ENCODE measurements around the gene GPRASP3.
"Not testable (repeated sequence)": the region's sequence is repeated elsewhere in the genome, so short reads cannot be mapped to it uniquely, and the experiment has no call there.

Gene GPRASP3

GRCh38 chrX:102720237-102721168, at the start of gene GPRASP3:
Gene GPRASP3, plus strand, starts transcription at chrX:102720743. Its CDS starts 28,253 bp downstream, at chrX:102748996.
- peak; percentile 79 for DNase-seq (ENCODE audit: low spot score)

DNA sequence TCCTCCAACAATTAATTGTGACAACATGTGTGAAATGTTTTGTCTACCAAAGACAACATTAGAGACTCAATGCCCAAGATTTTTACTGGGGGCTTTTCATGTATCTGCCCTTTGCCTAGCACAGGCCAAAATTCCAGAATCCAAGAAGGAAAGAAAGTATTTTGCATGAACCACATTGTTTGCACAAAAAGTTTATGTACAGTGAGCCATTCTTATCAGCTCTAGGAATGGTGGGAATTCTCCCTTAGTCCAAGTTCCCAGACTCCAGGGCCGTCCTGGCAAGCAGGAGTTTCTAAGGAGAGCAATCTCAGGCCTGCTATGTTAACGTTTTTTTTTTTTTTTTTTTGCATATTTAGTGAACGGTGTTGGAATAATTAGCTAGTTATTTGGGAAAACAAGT, 47.7 kb upstream of the GPRASP3 start:
- DNase-seq (ENCODE audit: low spot score): no peak

DNA sequence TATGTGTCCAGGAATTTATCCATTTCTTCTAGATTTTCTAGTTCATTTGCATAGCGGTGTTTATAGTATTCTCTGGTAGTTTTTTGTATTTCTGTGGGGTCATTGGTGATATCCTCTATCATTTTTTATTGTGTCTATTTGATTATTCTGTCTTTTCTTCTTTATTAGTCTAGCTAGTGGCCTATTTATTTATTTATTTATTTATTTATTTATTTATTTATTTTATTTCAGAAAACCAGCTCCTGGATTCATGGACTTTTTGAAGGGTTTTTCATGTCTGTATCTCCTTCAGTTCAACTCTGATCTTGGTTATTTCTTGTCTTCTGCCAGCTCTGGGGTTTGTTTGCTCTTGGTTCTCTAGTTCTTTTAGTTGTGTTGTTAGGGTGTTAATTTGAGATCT, 43.1 kb upstream of the GPRASP3 start:
- DNase-seq (ENCODE audit: low spot score): not testable (repeated sequence)

DNA sequence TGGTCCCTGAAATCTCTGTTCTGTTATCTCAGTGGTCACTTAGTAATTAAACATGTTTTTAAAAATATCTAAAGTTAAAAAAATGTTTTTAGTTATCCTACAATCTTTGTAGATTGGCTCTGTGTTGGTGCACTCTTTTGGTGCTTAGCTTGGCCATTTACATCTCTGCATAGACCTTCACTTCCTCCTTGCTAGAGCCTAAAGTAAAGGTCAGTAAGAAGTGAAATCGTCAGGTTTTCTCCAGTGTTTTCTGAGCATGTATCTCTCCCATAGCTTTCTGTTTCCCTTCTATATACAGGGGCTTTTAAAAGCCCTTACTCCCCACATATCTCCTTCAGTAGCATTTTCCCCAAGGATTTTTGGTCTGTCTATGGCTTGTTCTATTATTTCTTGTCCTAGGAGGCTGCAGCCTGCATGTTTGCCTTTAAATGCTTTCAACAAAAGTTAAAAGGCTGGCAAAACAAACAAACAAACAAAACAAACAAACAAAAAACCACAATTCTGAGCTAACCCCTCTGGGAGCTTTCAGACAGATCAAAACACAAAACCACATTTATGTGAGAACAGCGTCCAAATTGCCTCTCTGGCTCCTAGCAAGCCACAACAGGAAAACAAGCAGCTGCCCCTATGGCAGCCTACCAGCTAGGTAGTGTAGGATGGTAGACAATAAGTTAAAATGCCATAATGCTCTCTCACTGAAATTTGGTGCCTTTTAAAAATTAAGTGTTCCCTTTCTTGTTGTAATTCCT, 35.6 kb upstream of the GPRASP3 start:
- DNase-seq (ENCODE audit: low spot score): no peak

- no peak for DNase-seq (ENCODE audit: low spot score)
These were observed 25.8 kb upstream of the GPRASP3 start for GRCh38 chrX:102694749-102695148.

GRCh38 chrX:102696306-102696705, 24.2 kb upstream of the GPRASP3 start:
- no peak for DNase-seq (ENCODE audit: low spot score)

DNA sequence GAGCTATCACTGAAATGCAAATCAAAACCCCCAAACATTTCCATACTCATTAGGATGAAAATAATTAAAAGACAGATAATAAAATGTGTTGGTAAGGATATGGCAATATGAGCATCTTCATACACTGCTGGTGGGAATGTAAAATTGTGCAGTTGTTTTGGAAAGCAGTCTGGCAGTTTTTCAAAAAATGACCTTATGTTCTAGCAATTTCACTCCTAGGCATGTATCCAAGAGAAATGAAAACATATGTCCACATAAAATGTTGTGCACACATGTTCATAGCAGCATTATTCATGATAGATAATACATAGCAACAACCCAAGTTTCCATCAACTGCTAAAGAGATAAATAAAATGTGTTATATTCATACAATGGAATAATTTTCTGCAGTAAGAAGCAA, 23.0 kb upstream of the GPRASP3 start:
- no peak for DNase-seq (ENCODE audit: low spot score)

GRCh38 chrX:102708900-102709299, 11.6 kb upstream of the GPRASP3 start:
- no peak for DNase-seq (ENCODE audit: low spot score)

- no peak for DNase-seq (ENCODE audit: low spot score)
These were observed 8.7 kb upstream of the GPRASP3 start for GRCh38 chrX:102711872-102712215.

DNA sequence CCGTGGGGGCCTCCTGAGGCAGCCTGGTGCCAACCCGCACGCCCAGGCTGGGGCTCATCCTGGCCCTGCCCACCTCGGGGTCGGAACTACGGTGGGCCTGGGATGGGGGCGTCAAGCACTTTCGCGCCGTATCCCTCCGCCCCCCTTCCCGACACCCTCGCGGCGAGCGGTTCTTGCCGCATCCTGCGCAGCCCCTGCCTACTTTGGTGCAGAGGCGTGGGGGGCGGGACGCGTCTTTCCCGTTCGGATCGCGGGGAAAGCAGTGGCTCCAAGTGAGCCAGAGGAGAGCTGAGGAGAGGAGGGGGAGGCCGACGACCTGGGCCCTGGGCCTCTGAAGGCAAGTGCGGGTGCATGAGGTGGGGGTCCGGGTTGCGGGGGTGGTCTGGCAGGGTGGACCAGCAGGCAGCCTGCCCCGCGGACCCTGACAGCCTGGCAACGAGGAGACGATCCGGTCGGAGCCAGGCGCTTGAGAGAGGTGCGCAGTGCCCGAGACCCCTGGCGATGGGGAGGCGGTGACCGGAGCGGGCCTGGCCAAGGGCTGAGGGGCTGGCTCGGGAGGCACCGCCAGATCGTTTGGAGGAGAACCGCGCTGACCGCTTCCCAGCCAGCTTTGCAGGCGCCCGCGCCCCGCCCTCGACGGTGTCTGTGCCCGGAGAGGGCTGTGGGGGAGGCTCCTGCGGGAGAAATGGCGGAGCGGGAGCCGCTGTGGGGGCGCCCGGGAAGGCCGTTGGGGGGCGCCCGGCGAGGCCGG, 8.2 kb upstream of the GPRASP3 start, which contains the start of gene GPRASP2:
Gene GPRASP2 (plus strand): TSS at position 233 of the 751 bp plus-strand sequence. CDS start 2,422 bp downstream, outside the sequence.
- peak; percentile 55 for DNase-seq (ENCODE audit: low spot score)

DNA sequence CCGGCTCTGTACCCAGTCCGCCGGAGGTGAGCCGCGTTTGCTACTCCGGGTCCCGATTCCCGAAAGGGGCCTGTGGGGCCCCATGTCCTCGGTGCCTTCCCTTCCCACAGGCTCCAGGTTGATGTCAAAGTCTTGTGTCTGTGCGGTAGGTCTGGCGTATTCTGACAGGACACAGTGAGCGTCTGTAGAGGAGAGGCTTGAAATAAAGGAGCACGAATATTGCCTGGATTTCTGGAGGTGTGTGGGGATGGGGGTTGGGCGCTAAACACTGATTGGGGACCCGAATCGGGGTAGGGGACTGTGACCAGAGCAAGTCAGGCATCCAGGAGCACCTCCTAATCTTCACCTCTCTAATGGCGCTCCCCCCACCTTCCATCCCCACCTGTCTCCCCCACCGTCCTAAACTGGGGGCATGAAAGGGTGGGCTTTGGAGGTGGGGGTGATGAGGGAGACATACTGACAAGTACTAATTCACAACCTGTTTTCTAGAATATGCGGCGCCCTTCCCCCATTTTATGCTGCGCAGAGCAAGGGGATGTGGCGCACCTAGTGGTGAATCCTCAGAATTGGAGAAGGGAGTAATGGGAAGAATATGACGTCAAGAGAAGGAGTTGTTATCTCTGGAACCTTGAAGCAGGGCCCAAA, 7.4 kb upstream of the GPRASP3 start:
- DNase-seq (ENCODE audit: low spot score): peak; percentile 54

DNA sequence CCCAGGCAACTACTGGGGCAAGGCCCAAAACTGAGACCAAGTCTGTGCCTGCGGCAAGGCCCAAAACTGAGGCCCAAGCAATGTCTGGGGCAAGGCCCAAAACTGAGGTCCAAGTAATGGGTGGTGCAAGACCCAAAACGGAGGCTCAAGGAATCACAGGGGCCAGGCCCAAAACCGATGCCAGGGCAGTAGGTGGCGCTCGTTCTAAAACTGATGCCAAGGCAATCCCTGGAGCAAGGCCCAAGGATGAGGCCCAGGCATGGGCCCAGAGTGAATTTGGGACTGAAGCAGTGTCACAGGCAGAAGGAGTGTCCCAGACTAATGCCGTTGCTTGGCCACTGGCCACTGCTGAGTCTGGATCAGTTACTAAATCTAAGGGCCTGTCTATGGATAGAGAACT, 5.5 kb upstream of the GPRASP3 start:
- peak; percentile 21 for DNase-seq (ENCODE audit: low spot score)

DNA sequence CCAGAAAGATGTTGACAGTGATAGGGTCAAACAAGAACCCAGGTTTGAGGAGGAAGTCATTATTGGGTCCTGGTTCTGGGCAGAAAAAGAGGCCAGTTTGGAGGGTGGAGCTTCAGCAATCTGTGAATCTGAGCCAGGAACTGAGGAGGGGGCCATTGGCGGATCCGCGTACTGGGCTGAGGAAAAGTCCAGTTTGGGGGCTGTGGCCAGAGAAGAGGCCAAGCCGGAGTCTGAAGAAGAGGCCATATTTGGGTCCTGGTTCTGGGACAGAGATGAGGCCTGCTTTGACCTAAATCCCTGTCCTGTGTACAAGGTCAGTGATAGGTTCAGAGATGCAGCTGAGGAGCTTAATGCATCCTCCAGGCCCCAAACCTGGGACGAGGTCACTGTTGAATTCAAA, 4.6 kb upstream of the GPRASP3 start:
- no peak for DNase-seq (ENCODE audit: low spot score)

- not testable (repeated sequence) for DNase-seq (ENCODE audit: low spot score)
These were observed 595 bp downstream of the GPRASP3 start for GRCh38 chrX:102721169-102721506.

GRCh38 chrX:102723456-102723855, 2.9 kb downstream of the GPRASP3 start:
- DNase-seq (ENCODE audit: low spot score): no peak

- no peak for DNase-seq (ENCODE audit: low spot score)
These were observed 7.2 kb downstream of the GPRASP3 start for GRCh38 chrX:102727761-102728160.

DNA sequence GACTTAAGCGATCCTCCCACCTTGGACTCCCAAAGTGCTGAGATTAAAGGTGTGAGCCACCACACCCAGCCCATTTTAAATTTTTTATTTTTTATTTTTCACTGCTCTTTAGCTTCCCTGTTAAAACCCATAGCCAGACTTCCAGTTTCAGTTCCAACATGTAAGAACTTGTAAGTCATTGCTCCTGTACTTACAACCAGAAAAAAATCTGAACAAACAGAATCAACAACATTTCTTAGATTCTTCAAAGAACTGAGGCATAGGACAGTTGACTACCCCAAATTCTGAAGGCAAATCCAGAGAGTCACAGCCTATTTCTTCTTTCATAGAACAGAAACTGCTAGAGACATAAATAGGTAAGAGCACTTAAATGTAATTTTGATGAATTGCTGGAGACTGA, 8.1 kb downstream of the GPRASP3 start:
- no peak for DNase-seq (ENCODE audit: low spot score)

DNA sequence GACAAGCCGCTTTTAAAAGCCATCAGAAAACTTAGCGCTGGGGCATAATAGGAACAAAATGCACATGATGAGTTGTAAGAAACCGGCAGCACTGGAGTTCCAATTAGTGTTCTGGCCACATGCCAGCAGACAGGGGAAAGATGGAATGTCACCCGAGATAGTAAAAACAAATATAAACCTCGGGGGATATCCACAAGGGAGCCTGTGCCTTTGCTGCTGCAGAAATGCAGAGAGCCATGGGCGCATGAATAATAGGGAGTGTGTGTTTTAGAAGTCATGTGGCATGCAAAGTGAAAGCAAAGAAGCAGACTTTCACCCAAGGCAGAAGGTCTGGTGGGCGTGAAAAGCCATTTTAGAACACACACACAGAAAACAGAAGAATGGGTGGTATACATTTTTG, 19.1 kb downstream of the GPRASP3 start:
- DNase-seq (ENCODE audit: low spot score): no peak

- DNase-seq (ENCODE audit: low spot score): no peak
These were observed 23.8 kb downstream of the GPRASP3 start for GRCh38 chrX:102744307-102744706.

- DNase-seq (ENCODE audit: low spot score): no peak
These were observed 24.9 kb downstream of the GPRASP3 start for GRCh38 chrX:102745513-102745856.

DNA sequence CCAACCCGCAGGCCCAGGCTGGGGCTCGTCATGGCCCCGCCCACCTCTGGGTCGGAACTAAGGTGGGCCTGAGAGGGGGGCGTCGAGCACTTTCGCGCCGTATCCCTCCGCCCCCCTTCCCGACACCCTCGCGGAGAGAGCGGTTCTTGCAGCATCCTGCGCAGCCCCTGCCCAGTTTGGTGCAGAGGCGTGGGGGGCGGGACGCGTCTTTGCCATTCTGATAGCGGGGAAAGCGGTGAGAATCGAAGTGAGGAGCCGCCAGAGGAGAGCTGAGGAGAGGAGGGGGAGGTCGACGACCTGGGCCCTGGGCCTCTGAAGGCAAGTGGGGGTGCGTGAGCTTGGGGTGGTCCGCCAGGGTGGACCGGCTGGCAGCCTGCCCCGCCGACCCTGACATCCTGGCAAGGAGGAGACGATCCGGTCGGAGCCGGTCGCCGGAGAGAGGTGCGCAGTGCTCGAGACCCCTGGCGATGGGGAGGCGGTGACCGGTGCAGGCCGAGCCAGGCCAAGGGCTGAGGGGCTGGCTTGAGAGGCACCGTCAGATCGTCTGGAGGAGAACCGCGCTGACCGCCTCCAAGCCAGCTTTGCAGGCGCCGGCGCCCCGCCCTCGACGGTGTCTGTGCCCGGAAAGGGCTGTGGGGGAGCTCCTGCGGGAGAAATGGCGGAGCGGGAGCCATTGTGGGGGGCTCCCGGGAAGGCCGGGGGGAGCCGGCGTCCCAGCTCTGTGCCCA, 25.5 kb downstream of the GPRASP3 start:
- peak; percentile 58 for DNase-seq (ENCODE audit: low spot score)
